ENCODE results near the gene VAMP2. TPM values are rescaled to one million over a fixed set of nuclear protein-coding genes. Genes with fewer than 3 reads are reported as not detected.

VAMP2 gene
- total and polyA plus RNA-seq, 10 of the 15 experiments (the other 5 are each of a cell fraction or from before 2014, with no cell fraction given), result 3.0 to 35.2 (median 25.0) TPM

DNA sequence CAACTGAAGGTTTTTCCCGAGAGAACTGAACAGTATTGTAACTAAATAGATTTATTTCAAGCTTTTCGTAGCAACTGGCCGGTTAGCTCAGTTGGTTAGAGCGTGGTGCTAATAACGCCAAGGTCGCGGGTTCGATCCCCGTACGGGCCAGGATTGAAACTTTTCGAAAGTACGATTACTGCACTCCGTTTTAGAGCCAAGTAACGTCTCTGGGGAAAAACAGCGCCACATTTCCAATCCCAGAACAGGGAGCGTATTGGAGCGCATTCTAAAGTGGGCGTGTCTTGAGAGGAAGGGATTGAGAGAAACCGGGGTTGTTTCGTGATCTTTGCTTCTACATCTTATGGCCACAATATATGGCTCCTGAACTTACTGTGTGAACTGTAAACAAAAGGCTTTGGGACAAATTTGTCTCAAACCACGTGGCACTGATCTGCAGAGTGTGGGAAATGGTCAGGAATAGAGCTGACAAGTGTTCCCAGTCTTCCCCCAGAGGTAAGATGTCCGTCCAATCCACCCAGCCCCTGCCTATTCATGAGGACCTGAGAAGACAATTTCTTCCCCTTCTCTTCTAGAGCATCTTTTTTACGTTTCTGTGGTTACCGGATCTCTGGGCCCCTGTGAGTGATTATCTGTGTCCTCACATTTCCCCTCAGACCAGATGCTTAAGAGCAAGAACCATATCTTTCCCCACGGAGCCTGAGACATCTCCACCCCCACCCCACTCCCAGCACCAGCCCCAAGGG is 24.9 kb upstream of the VAMP2 start (continued):
- TF ChIP-seq, protein P1, sequence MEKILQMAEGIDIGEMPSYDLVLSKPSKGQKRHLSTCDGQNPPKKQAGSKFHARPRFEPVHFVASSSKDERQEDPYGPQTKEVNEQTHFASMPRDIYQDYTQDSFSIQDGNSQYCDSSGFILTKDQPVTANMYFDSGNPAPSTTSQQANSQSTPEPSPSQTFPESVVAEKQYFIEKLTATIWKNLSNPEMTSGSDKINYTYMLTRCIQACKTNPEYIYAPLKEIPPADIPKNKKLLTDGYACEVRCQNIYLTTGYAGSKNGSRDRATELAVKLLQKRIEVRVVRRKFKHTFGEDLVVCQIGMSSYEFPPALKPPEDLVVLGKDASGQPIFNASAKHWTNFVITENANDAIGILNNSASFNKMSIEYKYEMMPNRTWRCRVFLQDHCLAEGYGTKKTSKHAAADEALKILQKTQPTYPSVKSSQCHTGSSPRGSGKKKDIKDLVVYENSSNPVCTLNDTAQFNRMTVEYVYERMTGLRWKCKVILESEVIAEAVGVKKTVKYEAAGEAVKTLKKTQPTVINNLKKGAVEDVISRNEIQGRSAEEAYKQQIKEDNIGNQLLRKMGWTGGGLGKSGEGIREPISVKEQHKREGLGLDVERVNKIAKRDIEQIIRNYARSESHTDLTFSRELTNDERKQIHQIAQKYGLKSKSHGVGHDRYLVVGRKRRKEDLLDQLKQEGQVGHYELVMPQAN (conservative IDR thresholded peaks at IDR 0.05), result peak; percentile 22; the same call in 1 of the 2 replicates
- TF ChIP-seq NFXL1 (IDR thresholded peaks at IDR 0.05; ENCODE audit: borderline replicate concordance) (no peak), PAX8 (IDR thresholded peaks at IDR 0.05) (no peak), MTA3 (IDR thresholded peaks at IDR 0.05; ENCODE audit: borderline replicate concordance, low read length) (peak; percentile 58; the same call in 1 of the 2 replicates), HCFC1 (IDR thresholded peaks at IDR 0.05; ENCODE audit: low read length) (no peak), BACH1 (IDR thresholded peaks at IDR 0.05; ENCODE audit: borderline replicate concordance) (no peak; the same call in 1 of the 2 replicates)
- TF ChIP-seq, protein P2, sequence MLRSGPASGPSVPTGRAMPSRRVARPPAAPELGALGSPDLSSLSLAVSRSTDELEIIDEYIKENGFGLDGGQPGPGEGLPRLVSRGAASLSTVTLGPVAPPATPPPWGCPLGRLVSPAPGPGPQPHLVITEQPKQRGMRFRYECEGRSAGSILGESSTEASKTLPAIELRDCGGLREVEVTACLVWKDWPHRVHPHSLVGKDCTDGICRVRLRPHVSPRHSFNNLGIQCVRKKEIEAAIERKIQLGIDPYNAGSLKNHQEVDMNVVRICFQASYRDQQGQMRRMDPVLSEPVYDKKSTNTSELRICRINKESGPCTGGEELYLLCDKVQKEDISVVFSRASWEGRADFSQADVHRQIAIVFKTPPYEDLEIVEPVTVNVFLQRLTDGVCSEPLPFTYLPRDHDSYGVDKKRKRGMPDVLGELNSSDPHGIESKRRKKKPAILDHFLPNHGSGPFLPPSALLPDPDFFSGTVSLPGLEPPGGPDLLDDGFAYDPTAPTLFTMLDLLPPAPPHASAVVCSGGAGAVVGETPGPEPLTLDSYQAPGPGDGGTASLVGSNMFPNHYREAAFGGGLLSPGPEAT (IDR thresholded peaks at IDR 0.05; ENCODE audit: low read depth), result no peak

Measured in GM12878 (cell line).